ENCODE measurements around the gene CAMK1G. TPM values are rescaled to one million over a fixed set of nuclear protein-coding genes. Genes with fewer than 3 reads are reported as not detected.

CAMK1G gene
- total and polyA plus RNA-seq, 2 of the 4 experiments (the other 2 are of a cell fraction) = 0.72 to 1.8 TPM

GRCh38 chr1:209607102-209607794, 23.7 kb downstream of the CAMK1G start:
- H3K79me1 ChIP-seq (ENCODE audit: low read depth in 1 of 2, low read length in 2 of 2) = no peaks in the 10 kb centered on the region
- POLR2A ChIA-PET (ENCODE audit: unreplicated experiment) = no interaction called here
- H4K91ac ChIP-seq (ENCODE audit: insufficient read depth, low read depth, low read length) = no peak overlapping the region
- dilution Hi-C loops (cut with HindIII; ENCODE audit: low sequenced_read_pairs, unreplicated experiment) = no loop called here
- no peaks in the 10 kb centered on the region for H3K9me1 ChIP-seq (ENCODE audit: insufficient read depth, low read length)
- H3K27ac ChIP-seq (ENCODE audit: insufficient read depth, low read length) = no peak overlapping the region
- H2BK15ac ChIP-seq (ENCODE audit: low read depth, low read length) = no peak overlapping the region
- no peak overlapping the region for H2AFZ ChIP-seq (replicated peaks; ENCODE audit: low read length, poor library complexity)
- no peak overlapping the region for H2BK5ac ChIP-seq (ENCODE audit: low read depth, low read length, poor library complexity, severe bottlenecking)
- CTCF ChIA-PET = interaction anchor here (1.4 kb wide), 1 partner anchor 20 kb away, joined by 5 read pairs; no protein-coding TSS in a partner anchor
- H3K4me2 ChIP-seq (ENCODE audit: low read depth, low read length) = no peak overlapping the region
- WGBS, 2 experiments (ENCODE audit: extremely low coverage in 2 of 2, insufficient read length in 1 of 2) = no CpG with 5 or more reads among the region's 1 CpG
- no peak overlapping the region for H2BK120ac ChIP-seq (ENCODE audit: low read depth, low read length)
- H4K5ac ChIP-seq (ENCODE audit: low read depth, low read length) = no peak overlapping the region
- no peaks in the 10 kb centered on the region for H3K9me3 ChIP-seq (ENCODE audit: control insufficient read depth, insufficient read depth, low read length)
- BruUV-seq (replicated peaks) = no TSS peak
- DNase-seq (peak; percentile 65), ATAC-seq (ENCODE audit: low read depth) (peak; percentile 27)
- no peak overlapping the region for H3K56ac ChIP-seq (ENCODE audit: extremely low read depth, insufficient read depth, low read length)
- H4K20me1 ChIP-seq (ENCODE audit: insufficient read depth, low read length) = no peaks in the 10 kb centered on the region
- no peaks in the 10 kb centered on the region for H3K4me1 ChIP-seq (ENCODE audit: control insufficient read depth, insufficient read depth, low read length)
- TF ChIP-seq FOS (IDR thresholded peaks at IDR 0.05; ENCODE audit: low read depth, low read length) (peak; percentile 30; the same call in 1 of the 2 replicates), RCOR1 (IDR thresholded peaks at IDR 0.05; ENCODE audit: insufficient replicate concordance, low read length) (no peak)
- H2AK9ac ChIP-seq (replicated peaks; ENCODE audit: low read depth, low read length, poor library complexity) = no peak overlapping the region
- no peak overlapping the region for H3K4me3 ChIP-seq (ENCODE audit: insufficient read depth, low read depth, low read length)
- H3K4ac ChIP-seq (ENCODE audit: low read depth, low read length) = no peak overlapping the region
- no peak overlapping the region for H3K18ac ChIP-seq (ENCODE audit: low read depth, low read length)
- H3K27me3 ChIP-seq (ENCODE audit: control insufficient read depth, insufficient read depth, low read length) = no peaks in the 10 kb centered on the region
- no peak overlapping the region for H2AK5ac ChIP-seq (ENCODE audit: low read depth, low read length)
- H3K14ac ChIP-seq (replicated peaks; ENCODE audit: low read depth, low read length) = no peak overlapping the region
- no peak overlapping the region for H3K23ac ChIP-seq (ENCODE audit: low read depth, low read length)
- no peak overlapping the region for H4K8ac ChIP-seq (ENCODE audit: low read depth in 2 of 2, low read length in 2 of 2)
- in situ Hi-C loops (cut with MboI; ENCODE audit: low sequenced_read_pairs) = no loop called here
- H2BK20ac ChIP-seq (ENCODE audit: low read depth, low read length) = no peak overlapping the region
- no peak overlapping the region for H3K9ac ChIP-seq (ENCODE audit: low read depth, low read length)
- intact Hi-C loops (cut with micrococcal nuclease) = no loop called here
- H3K36me3 ChIP-seq (ENCODE audit: control insufficient read depth, insufficient read depth, low read length) = no peaks in the 10 kb centered on the region

All from IMR-90 (cell line).